Lung microvascular endothelial cell (primary cell): ENCODE results near the gene VAV3. TPM values are rescaled to one million over a fixed set of nuclear protein-coding genes. Genes with fewer than 3 reads are reported as not detected.

ENCODE experiments used
- DNase-seq, 2 donors: peaks; one replicate each; pipeline versions ENCODE4 v3.0.0 to v3.0.0-alpha.2; 2010; ENCODE audit warnings: low read depth in 2 of 2
- total RNA-seq: library from RNA; depleted of rRNA; stranded (reverse); fragments of >200 nt; gene quantifications from 2 replicates; pipeline ENCODE4 v1.2.1, GENCODE V29; 2014

The VAV3 gene
- total RNA-seq, 1 donor from 2014 or later = 59.1 TPM

GRCh38 chr1:107594536-107594935 is 370.4 kb downstream of the VAV3 start:
- no peak for DNase-seq

GRCh38 chr1:107593501-107594209 is 371.3 kb downstream of the VAV3 start:
- no peak for DNase-seq

DNA sequence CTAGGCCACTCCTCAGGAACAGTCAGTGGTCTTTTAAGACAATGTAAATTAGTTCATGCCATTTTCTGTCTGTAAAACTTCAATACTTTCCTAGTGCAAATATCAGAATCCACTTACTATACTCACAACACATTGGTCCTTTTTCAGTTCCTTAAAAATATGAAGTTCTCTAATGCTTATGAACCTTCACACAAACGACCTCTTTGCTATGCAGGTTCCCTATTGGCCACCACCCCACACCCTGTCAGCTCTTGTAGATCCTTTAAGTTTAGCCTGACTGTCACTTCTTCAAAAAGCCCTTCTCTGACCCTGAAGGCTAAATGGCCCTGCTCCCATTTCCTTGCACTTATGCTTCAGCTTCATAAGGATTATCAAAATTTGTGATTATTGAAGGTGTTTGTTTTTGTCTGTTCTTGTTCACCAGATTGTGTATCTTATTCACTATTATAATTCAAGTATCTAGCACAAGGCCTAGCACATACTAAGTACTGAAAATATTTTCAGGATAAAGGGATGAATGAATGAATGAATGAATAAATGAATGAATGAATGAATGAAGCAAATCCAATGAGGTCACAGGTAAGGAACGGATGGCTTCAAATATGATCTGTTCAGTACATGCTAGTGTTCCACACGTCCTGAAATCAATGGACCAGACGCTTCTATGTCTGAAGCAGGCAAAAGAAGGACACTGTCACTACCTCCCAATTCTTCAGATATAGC is 373.9 kb downstream of the VAV3 start:
- DNase-seq = no peak

DNA sequence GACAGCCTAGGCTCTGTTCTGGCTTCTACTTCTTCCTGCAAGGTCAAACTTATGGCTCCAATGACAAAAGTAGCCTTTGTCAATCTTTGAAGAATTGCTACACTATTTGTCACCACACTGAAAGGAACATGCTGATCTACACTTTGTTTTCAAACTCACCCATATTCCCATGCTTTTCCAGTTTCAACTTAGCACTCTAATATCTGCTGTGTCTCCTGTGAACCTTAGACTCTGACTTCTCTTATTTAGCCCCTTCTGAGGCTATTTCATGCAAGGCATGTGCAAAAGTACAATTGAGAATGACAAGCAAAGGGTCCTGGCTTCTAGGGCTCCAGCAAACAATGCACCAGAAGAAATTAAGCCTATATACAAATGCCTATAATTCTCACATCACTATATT is 374.9 kb downstream of the VAV3 start:
- DNase-seq = no peak

- no peak for DNase-seq
Measured at GRCh38 chr1:107588321-107588720, 376.7 kb downstream of the VAV3 start.

DNA sequence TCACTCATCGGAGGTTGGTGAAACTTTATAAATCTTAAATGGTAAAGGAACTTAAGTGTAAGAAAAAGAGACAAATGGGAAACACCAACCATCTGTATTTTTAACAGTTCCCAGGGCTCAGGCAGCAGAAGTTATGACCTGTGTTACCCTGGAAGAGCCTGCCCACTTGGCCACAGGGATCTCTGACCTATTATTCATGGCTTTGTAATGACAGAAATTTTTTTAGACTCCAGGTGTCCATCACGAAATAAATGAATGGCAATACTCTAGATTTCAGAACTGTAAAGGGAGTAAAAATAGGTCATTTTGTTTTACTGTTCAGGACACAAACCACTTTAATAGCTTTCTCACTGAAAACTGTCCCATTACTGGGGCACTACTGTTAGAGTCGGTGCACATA is 389.8 kb downstream of the VAV3 start:
- DNase-seq = no peak

GRCh38 chr1:107574044-107574443 is 390.9 kb downstream of the VAV3 start:
- DNase-seq = no peak

- DNase-seq = no peak
Measured at GRCh38 chr1:107572674-107573211, 392.2 kb downstream of the VAV3 start.

DNA sequence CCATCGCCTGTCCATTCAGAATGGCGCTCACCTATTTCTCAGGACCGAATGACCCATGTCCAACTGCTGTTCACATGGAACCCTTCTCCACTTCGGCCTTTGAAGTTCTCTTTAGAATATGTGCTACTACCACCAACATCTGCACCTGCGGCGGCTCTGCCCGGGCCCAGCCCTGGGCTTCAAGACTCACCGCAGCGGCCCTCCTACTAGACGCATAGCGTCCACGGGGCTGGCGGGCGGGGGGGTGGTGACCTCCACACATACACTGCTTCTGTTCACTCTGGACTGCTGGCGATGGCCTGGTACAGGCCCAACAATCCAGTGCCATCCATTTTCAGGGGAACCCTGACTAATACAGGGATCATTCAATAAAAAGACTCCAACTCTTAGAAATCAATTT is 394.2 kb downstream of the VAV3 start:
- DNase-seq = peak in 1 of 2 donors; percentile 28

- no peak for DNase-seq
Measured at GRCh38 chr1:107563441-107563840, 401.5 kb downstream of the VAV3 start.

- no peak for DNase-seq
Measured at GRCh38 chr1:107559881-107560280, 405.1 kb downstream of the VAV3 start.

- no peak for DNase-seq
Measured at GRCh38 chr1:107557095-107557494, 407.9 kb downstream of the VAV3 start.

- DNase-seq = no peak
Measured at GRCh38 chr1:107555578-107555977, 409.4 kb downstream of the VAV3 start.

DNA sequence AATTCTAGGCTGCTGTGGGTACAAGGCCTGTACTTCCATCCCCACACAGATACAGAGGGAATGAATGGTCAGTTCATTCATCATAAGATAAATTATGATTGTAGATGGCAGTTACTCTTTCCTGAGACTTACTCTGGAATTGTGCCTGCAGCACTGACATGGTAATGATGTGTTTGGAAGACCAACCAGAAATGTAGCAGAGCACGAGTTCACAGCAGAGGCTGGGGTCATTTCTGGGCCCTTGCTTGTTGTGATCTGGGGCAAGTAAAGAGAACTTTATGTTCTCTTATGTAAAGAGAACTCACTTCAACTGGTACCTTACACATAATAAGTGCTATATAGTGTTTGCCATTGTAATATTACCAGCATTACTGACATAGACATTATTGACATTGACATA is 412.2 kb downstream of the VAV3 start:
- no peak for DNase-seq

- DNase-seq = no peak
Measured at GRCh38 chr1:107551456-107551855, 413.5 kb downstream of the VAV3 start.

- DNase-seq = no peak
Measured at GRCh38 chr1:107550358-107550757, 414.6 kb downstream of the VAV3 start.

GRCh38 chr1:107549152-107549810 is 415.7 kb downstream of the VAV3 start:
- no peak for DNase-seq

DNA sequence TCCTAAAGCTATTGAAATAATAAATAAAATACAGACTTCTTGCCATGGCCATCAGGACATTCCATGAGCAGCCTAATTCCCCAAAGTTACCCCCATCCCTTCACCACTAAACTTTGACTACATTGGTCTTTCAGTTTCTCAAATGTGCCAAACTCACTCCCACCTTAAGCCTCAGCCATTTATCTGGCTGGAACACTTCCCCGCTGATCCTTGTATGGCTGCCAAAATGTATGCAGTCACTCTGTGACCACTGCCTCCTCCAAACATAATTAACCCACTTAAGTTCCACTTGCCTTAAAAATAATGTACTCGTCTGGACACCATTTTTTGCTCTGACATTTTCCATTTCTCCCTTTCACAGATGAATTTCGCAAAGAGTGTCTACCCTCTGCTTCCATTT is 416.7 kb downstream of the VAV3 start:
- no peak for DNase-seq

DNA sequence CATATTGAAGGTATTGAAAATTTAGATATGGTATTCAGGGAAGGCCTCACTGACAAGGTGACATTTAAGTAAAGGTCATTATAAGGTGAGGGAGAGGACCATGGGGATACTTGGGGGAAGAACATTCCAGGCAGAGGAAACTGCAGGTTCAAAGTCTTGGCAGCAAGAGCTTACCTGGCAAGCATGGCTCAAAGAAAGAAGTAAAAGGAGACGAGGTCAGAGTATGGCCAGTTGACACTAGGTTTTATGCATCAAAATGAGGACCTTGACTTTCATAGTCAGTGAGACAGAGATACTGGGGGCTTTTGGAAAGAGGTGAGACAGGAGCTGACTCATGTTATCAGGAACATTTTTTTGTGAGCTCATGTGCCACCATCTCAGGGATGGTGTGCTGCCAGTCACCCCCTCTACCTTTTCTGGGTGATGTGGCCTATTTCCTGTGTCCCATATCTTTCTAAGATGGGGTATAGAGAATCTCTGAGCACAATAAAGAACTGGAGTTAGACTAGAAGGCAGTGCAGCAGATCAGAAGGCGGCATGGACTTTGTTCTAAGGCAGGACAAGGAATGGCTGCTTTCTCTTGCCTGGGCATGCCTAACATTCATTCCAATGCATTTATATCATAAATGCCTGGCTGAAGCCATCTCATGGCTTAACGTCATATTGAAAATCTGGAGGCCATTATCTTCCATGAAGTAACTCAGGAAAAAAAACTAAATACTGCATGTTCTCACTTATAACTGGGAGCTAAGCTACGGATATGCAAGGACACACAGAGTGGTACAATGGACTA is 417.4 kb downstream of the VAV3 start:
- no peak for DNase-seq

- DNase-seq = no peak
Measured at GRCh38 chr1:107546576-107546975, 418.4 kb downstream of the VAV3 start.

- no peak for DNase-seq
Measured at GRCh38 chr1:107545879-107546278, 419.1 kb downstream of the VAV3 start.
